Astrocyte (in vitro differentiated cells and primary cell): ENCODE results near the gene UNG. TPM values are rescaled to one million over a fixed set of nuclear protein-coding genes. Genes with fewer than 3 reads are reported as not detected.

Experiments
- DNase-seq: peaks from one replicate; pipeline ENCODE4 v3.0.0-alpha.2; 2010; ENCODE audit warnings: low read depth
- FAIRE-seq: peaks from 2 replicates; lab custom pipeline; 2011; peaks lifted over from hg19 to GRCh38; lab: Jason Lieb, UNC
- H2AFZ ChIP-seq: 2 replicates; pipeline ENCODE4 v1.6.0; 2012; ENCODE audit warnings: low read depth, low read length, inconsistent platforms
- H3K27ac ChIP-seq: 2 replicates; pipeline ENCODE4 v1.5.1; 2011; ENCODE audit warnings: low read depth, low read length, inconsistent platforms
- H3K27me3 ChIP-seq: 2 replicates; pipeline ENCODE4 v1.6.0; 2011; ENCODE audit warnings: low read length, inconsistent platforms; ENCODE audit not compliant: insufficient read depth
- H3K36me3 ChIP-seq: 2 replicates; pipeline ENCODE4 v1.5.1; 2011; ENCODE audit warnings: low read length, inconsistent platforms; ENCODE audit not compliant: insufficient read depth
- H3K4me1 ChIP-seq: 2 replicates; pipeline ENCODE4 v1.5.1; 2011; ENCODE audit warnings: low read length, inconsistent platforms; ENCODE audit not compliant: insufficient read depth
- H3K4me2 ChIP-seq: 2 replicates; pipeline ENCODE4 v1.6.0; 2012; ENCODE audit warnings: low read length, inconsistent platforms
- H3K4me3 ChIP-seq: 2 replicates; pipeline ENCODE4 v1.5.1; 2011; ENCODE audit warnings: low read depth, mild to moderate bottlenecking, low read length, inconsistent platforms; ENCODE audit not compliant: insufficient read depth
- H3K79me2 ChIP-seq: 2 replicates; pipeline ENCODE4 v1.6.0; 2012; ENCODE audit warnings: mild to moderate bottlenecking, low read length, inconsistent platforms; ENCODE audit not compliant: insufficient read depth
- H3K9ac ChIP-seq: 2 replicates; pipeline ENCODE4 v1.6.0; 2012; ENCODE audit warnings: mild to moderate bottlenecking, low read length, inconsistent platforms
- H3K9me3 ChIP-seq: 2 replicates; pipeline ENCODE4 v1.5.1; 2012; ENCODE audit warnings: low read depth, mild to moderate bottlenecking, low read length, inconsistent platforms; ENCODE audit not compliant: insufficient read depth
- H4K20me1 ChIP-seq: 2 replicates; pipeline ENCODE4 v1.6.0; 2012; ENCODE audit warnings: low read length, inconsistent platforms; ENCODE audit not compliant: insufficient read depth
- H3K27ac Mint-ChIP-seq: one replicate; pipeline ENCODE4 v1.8.0; 2021; ENCODE audit warnings: mild to moderate bottlenecking, mixed read lengths; ENCODE audit not compliant: unreplicated experiment
- H3K27me3 Mint-ChIP-seq: one replicate; pipeline ENCODE4 v1.8.0; 2021; ENCODE audit warnings: low read depth, mixed read lengths; ENCODE audit not compliant: unreplicated experiment
- H3K36me3 Mint-ChIP-seq: one replicate; pipeline ENCODE4 v1.8.0; 2021; ENCODE audit warnings: low read depth, mixed read lengths; ENCODE audit not compliant: unreplicated experiment
- H3K4me1 Mint-ChIP-seq: one replicate; pipeline ENCODE4 v1.8.0; 2021; ENCODE audit warnings: low read depth, mixed read lengths; ENCODE audit not compliant: unreplicated experiment
- H3K4me3 Mint-ChIP-seq: one replicate; pipeline ENCODE4 v1.8.0; 2021; ENCODE audit warnings: mild to moderate bottlenecking, moderate library complexity, mixed read lengths; ENCODE audit not compliant: unreplicated experiment
- H3K9me3 Mint-ChIP-seq: one replicate; pipeline ENCODE4 v1.8.0; 2021; ENCODE audit warnings: mild to moderate bottlenecking, mixed read lengths; ENCODE audit not compliant: unreplicated experiment
- EZH2 ChIP-seq: IDR thresholded peaks from 2 replicates; pipeline ENCODE4 v1.6.1; 2012; ENCODE audit warnings: mild to moderate bottlenecking, low read length, inconsistent platforms; ENCODE audit not compliant: insufficient read depth
- total RNA-seq: library from RNA; stranded (reverse); gene quantifications from 2 replicates; pipeline ENCODE4 v1.2.1, GENCODE V29; 2021
- TF ChIP-seq, protein P1 (sequence below): IDR thresholded peaks from 2 replicates; pipeline ENCODE4 v1.5.1; 2011; ENCODE audit warnings: low read depth, mild to moderate bottlenecking, inconsistent platforms, low read length, moderate library complexity; ENCODE audit not compliant: insufficient read depth

UNG gene
- total RNA-seq, 1 donor from 2014 or later: 21.9 TPM

DNA sequence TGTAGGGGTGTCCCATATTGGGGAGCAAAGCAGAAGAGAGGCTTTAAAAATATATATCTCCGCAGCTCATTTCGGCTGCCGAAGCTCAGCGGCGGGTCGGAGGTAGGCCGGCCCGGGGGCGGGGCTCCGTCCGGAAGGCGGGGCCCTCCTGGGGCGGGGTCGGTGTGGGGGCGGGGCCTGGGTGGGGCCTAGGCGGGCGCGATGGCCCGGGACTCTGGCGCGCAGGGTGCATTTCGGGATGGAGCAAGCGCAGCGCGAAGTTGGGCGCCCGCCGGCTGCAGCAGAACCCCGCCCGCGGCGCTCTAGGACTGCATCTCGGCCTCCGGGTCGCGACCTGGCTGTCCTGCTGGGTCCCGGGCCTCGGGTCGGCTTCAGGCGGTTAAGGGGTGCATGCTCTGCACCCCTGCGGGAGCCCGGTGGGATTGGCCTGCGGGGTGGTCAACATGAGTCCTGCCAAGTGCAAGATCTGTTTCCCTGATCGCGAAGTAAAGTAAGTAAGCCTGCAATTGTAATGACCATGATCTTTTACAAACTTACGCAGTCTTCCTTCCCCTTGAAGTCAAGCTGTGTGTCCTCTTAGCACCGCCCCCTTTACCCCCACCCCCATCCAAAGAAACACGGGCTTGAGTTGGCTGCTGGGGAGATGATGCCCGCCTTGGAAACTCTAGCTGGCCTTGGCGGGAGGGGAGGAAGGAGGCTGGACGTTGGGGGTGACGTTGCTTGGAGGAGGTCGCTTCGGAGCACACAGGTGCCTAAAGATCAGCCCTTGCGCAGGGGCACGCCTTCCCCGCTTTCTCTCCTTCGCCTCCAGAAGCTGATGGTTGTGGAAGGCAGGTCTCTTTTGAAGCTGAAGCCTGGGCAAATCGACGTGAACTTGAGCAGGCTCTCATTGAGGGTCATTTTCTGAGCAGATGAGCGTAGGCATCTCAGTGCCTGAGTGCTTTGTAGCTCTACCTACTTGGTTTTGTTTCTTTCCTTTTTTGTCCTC is 57.3 kb downstream of the UNG start:
- H3K27ac ChIP-seq: no peak overlapping the region
- H3K9me3 ChIP-seq: no peaks in the 10 kb centered on the region
- H3K36me3 ChIP-seq: no peaks in the 10 kb centered on the region
- H3K27me3 ChIP-seq: peaks cover 4% of the 10 kb centered on the region
- Mint-ChIP-seq H3K4me1 (no peaks in the 10 kb centered on the region), H3K9me3 (no peaks in the 10 kb centered on the region), H3K36me3 (no peaks in the 10 kb centered on the region), H3K27me3 (peaks cover 14% of the 10 kb centered on the region), H3K27ac (no peak overlapping the region), H3K4me3 (peak overlapping the region; percentile 86)
- TF ChIP-seq EZH2: no peak
- TF ChIP-seq, protein P1, sequence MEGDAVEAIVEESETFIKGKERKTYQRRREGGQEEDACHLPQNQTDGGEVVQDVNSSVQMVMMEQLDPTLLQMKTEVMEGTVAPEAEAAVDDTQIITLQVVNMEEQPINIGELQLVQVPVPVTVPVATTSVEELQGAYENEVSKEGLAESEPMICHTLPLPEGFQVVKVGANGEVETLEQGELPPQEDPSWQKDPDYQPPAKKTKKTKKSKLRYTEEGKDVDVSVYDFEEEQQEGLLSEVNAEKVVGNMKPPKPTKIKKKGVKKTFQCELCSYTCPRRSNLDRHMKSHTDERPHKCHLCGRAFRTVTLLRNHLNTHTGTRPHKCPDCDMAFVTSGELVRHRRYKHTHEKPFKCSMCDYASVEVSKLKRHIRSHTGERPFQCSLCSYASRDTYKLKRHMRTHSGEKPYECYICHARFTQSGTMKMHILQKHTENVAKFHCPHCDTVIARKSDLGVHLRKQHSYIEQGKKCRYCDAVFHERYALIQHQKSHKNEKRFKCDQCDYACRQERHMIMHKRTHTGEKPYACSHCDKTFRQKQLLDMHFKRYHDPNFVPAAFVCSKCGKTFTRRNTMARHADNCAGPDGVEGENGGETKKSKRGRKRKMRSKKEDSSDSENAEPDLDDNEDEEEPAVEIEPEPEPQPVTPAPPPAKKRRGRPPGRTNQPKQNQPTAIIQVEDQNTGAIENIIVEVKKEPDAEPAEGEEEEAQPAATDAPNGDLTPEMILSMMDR: no peak
- peak overlapping the region; percentile 87 for H2AFZ ChIP-seq
- peaks cover 2% of the 10 kb centered on the region for H4K20me1 ChIP-seq
- FAIRE-seq (no peak), DNase-seq (peak; percentile 60)
- peak overlapping the region; percentile 93 for H3K4me2 ChIP-seq
- H3K79me2 ChIP-seq: no peaks in the 10 kb centered on the region
- peaks cover 9% of the 10 kb centered on the region for H3K4me1 ChIP-seq
- peak overlapping the region; percentile 63 for H3K9ac ChIP-seq
- peak overlapping the region; percentile 68 for H3K4me3 ChIP-seq

DNA sequence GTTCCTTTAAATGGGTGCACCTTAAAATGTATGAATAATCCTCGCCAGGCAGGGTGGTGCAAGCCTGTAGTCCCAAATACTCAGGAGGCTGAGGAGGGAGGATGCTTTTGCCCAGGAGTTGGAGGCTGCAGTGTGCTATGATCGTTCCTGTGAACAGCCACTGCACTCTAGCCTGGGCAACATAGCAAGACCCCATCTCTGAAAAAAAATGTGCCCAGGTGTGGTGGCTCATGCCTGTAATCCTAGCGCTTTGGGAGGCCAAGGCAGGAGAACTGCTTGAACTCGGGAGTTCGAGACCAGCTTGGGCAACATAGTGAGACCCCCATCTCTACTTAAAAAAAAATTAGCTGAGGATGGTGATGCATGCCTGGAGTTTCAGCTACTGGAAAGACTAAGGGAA is 58.6 kb downstream of the UNG start:
- no peaks in the 10 kb centered on the region for H3K36me3 Mint-ChIP-seq
- Histone ChIP-seq H3K4me2 (no peak overlapping the region), H3K4me3 (no peak overlapping the region), H3K4me1 (peaks cover 9% of the 10 kb centered on the region), H2AFZ (no peak overlapping the region), H3K9ac (no peak overlapping the region), H3K27me3 (no peaks in the 10 kb centered on the region), H4K20me1 (peaks cover 2% of the 10 kb centered on the region), H3K36me3 (no peaks in the 10 kb centered on the region), H3K79me2 (no peaks in the 10 kb centered on the region), H3K27ac (no peak overlapping the region), H3K9me3 (no peaks in the 10 kb centered on the region)
- no peak overlapping the region for H3K27ac Mint-ChIP-seq
- H3K4me3 Mint-ChIP-seq: no peak overlapping the region
- peaks cover 6% of the 10 kb centered on the region for H3K27me3 Mint-ChIP-seq
- no peak for DNase-seq
- H3K9me3 Mint-ChIP-seq: no peaks in the 10 kb centered on the region
- H3K4me1 Mint-ChIP-seq: no peaks in the 10 kb centered on the region
- TF ChIP-seq, protein P1: no peak
- TF ChIP-seq EZH2: no peak
- FAIRE-seq: no peak

DNA sequence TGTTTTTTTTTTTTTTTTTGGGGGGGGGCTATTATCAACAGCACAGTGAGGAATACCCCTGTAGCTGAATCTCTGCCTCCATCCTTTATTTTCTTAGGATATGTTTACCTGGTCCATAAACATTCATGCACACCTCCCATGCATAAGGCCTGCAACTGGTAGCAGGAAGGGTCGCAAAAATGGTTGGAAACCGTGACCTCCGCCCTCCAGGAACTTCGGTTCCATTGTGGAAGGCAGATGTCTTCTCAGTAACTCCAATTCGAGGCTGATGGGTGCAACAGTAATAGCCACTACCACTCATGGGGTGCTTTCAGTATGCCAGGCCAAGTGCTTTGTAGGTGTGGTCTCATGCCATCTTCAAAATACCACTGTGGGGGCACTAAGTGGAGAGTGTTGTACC is 59.2 kb downstream of the UNG start:
- Histone ChIP-seq H4K20me1 (peaks cover 2% of the 10 kb centered on the region), H3K79me2 (no peaks in the 10 kb centered on the region), H3K36me3 (no peaks in the 10 kb centered on the region), H3K27ac (no peak overlapping the region), H3K4me1 (peaks cover 9% of the 10 kb centered on the region), H3K9me3 (no peaks in the 10 kb centered on the region), H3K27me3 (no peaks in the 10 kb centered on the region), H3K4me2 (no peak overlapping the region), H3K4me3 (no peak overlapping the region), H3K9ac (no peak overlapping the region), H2AFZ (no peak overlapping the region)
- H3K27ac Mint-ChIP-seq: no peak overlapping the region
- FAIRE-seq (no peak), DNase-seq (no peak)
- no peaks in the 10 kb centered on the region for H3K36me3 Mint-ChIP-seq
- TF ChIP-seq EZH2: no peak
- TF ChIP-seq, protein P1: no peak
- H3K27me3 Mint-ChIP-seq: peaks cover 6% of the 10 kb centered on the region
- H3K4me1 Mint-ChIP-seq: no peaks in the 10 kb centered on the region
- H3K4me3 Mint-ChIP-seq: no peak overlapping the region
- no peaks in the 10 kb centered on the region for H3K9me3 Mint-ChIP-seq
